HCEC 1CT (cell line): ENCODE results near the gene PPP1R3D.
"Not testable (repeated sequence)": the region's sequence is repeated elsewhere in the genome, so short reads cannot be mapped to it uniquely, and the experiment has no call there.

Experiments used
- DNase-seq: peaks from one replicate; pipeline ENCODE4 v3.0.0-alpha.2; 2017

Gene PPP1R3D

DNA sequence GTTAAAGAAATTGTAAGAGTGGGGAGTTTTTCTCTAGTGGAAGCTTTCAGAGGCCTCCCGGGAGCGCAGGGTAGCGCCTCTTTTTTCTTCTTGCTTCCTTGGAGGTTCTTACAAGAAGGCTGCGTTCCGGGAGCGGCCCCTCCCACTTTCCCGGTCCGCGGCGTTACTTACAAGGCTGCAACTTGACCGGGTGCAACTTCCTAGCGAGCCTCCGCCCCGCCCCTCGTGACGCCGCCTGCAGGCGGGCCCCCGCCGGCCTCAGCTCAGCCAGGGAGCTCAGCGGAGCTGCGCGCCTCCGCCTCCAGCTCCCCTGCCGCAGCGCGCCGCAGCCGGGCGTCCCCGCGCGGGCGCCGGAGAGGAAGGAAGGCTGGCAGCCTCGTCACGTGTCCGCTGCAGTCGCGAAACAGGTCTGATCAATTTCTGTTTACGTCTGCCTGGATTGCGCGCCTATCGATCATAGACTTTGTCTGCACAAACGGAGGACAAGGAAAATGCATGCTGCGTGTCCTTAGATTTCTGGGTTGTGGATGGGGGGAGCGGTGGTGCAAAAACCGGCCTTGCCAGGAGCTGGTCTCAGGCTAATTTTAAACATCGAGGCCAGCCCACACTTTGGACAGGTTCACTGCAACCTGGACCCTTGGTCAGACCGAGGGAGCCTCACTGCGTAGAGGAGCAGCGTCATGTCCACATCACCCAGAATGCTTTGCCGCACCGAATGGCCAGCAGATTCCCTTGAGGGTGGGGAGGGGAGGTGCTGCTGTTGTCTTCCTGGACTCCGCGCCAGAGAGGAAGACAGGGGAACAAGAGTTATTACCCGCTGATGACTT, at the start of gene PPP1R3D, which contains the start of gene FAM217B:
Gene PPP1R3D, minus strand, starts transcription at position 177 of the 827 bp plus-strand sequence. CDS start 374 bp downstream, outside the sequence.
Gene FAM217B, plus strand, starts transcription at position 261 of the 827 bp plus-strand sequence. CDS start 3,555 bp downstream, outside the sequence.
- peak; percentile 95 for DNase-seq

DNA sequence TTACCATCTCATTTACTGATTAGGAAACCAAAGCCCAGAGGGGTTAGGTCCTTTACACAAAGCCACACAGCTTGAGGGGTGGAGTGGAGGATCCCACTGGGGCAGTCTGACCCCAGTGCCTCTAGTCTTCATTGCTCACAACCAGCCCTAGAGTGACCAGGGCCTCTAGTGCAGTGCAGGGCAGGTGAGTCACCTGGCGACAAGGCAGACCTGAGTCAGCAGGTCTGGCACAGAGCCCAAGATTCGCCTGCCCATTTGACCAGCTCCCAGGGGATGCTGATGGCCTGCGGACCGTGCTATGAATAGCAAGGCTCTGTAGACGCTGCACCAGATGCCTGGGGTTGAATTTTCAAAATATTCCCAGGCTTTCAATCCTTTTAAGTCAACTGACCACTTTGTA, 48.0 kb upstream of the PPP1R3D start:
- no peak for DNase-seq

DNA sequence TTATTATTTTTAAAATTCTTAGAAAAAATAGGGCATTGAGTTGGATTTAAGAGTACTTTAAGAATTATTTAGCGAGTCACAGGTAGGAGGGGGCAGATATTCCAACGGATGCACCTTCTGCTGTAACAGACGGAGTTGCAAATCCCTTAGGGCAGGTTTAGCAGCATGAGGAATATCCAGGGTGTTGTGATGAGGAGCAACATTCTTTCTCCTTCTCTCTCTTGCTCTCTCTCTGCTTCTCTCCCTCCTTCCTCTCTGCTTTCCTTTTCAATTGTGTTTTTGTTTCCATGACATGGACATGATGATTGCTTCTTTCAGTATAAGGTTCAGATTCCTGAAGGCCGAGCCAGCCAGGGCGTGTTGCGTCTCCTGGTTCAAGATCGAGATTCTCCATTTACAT, 47.0 kb upstream of the PPP1R3D start:
- DNase-seq = no peak

- DNase-seq = no peak
These were observed 45.8 kb upstream of the PPP1R3D start for GRCh38 chr20:59985864-59986263.

GRCh38 chr20:59985164-59985563, 45.1 kb upstream of the PPP1R3D start:
- no peak for DNase-seq

DNA sequence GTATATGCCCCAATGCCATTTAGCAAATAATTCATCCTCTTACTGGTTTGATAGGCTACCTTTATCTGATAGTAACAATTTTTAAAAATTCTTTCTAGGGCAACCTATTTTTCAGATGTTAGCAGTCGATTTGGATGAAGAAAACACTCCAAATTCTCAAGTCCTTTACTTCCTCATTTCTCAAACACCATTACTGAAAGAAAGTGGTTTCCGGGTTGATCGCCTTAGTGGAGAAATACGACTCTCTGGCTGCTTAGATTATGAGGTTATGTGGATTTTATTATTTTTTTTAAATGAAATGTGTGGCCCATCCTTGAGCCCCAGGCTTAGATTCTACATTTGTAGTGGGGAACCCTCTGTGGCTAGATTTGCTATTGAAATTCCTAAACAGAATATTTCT, 44.4 kb upstream of the PPP1R3D start:
- no peak for DNase-seq

- DNase-seq = no peak
These were observed 43.0 kb upstream of the PPP1R3D start for GRCh38 chr20:59983076-59983475.

GRCh38 chr20:59977086-59977485, 37.0 kb upstream of the PPP1R3D start:
- DNase-seq = no peak

DNA sequence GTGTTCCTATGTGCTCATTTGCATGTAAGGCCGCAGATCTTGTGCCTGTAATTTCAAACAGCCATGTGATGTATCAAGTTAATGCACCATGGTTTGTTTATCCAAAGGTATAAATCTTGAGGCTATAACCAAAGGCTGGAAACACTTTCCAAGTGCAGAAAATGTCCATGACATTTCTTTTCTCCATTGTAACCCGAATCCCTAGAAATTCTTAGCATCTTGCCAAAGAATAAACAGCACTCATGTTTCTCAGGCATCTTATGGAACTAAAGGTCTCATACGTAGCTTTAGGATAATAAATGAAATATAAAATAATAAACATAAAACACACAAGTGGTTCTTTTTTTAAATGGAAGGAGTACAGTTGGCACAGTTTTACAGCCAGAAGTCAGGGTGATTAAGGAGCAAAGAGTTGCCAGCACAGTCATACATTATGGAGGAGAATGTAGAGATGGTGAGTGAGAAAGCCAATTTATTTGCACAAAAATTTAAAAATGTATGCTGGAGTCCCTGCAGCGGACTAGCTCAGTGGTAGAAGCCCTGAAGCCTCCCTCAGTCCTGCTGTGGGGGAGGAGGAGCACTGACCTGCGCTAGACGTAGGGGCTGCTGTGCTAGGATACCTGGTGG, 36.2 kb upstream of the PPP1R3D start:
- no peak for DNase-seq

GRCh38 chr20:59972037-59972801, 32.1 kb upstream of the PPP1R3D start:
- no peak for DNase-seq

- DNase-seq = no peak
These were observed 31.3 kb upstream of the PPP1R3D start for GRCh38 chr20:59971428-59971827.

GRCh38 chr20:59966428-59966827, 26.3 kb upstream of the PPP1R3D start:
- DNase-seq = no peak

DNA sequence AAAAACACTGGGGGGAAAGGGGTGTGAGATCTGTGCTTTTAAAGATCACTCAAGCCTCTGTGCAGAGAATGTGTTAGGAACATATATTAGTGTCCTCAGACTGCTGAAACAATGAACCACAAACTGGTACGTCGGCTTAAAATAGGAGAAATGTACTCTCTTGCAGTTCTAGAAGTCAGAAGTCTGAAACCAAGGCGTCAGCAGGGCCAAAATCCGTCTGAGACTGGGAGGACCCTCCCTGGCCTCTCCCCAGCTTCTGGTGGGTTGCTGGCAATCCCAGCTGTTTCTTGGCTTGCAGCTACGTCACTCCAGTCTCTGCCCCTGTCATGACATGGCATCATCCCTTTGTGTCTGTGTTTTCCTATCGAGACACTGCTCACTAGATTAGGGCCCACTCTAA, 22.1 kb upstream of the PPP1R3D start:
- DNase-seq = no peak

DNA sequence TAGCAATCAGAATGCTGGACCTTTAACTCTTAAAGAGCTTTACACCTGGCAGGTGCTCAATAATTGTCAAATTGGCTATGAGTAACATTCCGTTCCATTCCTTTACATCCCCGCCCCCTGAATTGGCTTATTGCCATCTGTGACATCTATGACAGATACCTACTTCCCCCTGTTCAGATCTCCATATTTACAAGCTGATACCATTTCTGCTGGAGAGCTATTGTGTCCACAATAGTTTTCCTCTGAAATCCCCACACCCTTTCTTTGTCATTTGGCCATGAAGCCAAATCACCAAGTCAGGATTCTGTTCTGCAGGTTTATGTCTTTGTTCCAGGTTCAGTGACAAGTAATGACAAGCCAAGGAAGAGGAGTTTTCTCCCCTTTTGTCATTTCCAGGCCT, 21.3 kb upstream of the PPP1R3D start:
- no peak for DNase-seq

DNA sequence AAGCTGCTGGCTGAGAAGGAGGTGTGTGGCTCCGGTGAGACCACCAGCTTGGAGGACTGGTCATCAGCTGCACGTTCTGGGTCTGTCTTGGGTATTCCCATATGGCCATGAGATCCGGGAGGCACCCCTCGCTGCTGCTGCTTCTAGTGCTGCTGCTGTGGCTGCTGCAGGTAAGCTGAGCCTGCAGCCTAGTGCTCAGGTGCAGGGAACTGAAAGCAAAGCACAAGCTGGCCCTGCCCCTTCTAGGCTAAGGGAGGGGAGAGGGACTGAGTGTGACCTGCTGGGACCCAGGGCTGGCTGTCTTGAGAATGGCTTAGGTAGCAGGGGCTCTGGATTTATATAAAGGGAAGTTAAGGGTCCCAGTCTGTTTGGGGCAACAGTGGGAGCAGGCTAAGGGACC, 18.5 kb upstream of the PPP1R3D start:
- no peak for DNase-seq

- no peak for DNase-seq
These were observed 18.0 kb upstream of the PPP1R3D start, which contains the start of gene CDH26 for GRCh38 chr20:59958123-59958522. Gene CDH26, plus strand, starts transcription at chr20:59958423. Its CDS starts 304 bp downstream, at chr20:59958727.

DNA sequence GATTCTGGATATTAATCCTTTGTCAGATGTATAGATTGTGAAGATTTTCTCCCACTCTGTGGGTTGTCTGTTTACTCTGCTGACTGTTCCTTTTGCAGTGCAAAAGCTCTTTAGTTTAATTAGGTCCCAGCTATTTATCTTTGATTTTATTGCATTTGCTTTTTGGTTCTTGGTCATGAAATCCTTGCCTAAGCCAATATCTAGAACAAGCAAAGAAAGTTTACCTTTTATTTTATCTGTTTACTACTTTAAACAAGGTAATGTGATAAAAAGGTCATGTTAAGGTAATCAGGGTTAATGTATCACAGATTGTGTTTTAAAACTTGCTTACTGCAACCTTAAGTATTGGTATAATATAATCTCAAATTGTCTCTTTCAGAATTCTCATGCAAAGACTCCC, 17.5 kb upstream of the PPP1R3D start:
- not testable (repeated sequence) for DNase-seq

GRCh38 chr20:59955131-59955796, 15.2 kb upstream of the PPP1R3D start:
- DNase-seq = peak; percentile 17

GRCh38 chr20:59954718-59955117, 14.6 kb upstream of the PPP1R3D start:
- DNase-seq = no peak

DNA sequence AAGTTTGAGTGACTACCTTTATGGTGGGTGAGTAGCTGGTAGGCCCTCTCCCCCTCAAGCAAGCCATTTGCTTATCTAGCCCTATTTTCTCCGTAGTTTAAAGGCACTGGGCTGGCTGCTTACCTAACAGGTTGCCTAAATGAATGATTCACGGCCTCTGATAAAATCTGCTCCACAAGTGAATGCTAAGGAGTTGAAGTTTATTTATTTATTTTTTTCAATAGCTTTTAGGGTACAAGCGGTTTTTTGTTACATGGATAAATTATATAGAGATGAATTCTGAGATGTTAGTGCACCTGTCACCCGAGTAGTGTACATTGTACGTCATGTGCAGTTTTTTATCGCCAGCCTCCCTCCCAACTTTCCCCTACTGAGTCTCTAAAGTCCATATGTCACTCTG, 9.8 kb upstream of the PPP1R3D start:
- no peak for DNase-seq

GRCh38 chr20:59948828-59949720, 9.0 kb upstream of the PPP1R3D start:
- DNase-seq = peak; percentile 35

DNA sequence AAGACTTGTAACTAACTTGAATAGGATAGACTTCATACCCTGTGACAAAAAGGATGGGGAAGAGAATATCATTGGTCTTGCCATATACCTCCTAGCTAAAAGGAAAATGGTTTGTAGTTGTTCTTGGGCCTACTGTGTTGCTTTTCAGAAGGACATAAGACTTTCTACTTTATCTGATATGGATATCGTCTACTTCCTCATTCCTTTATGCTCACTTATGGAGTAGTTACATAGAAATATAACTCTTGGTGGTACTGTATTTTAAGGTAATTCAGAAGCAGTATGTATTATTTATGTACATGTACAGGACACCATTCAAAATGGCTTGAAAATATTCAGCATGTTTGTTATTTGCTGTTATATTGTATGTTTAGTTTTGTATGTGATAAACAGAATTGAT, 8.1 kb upstream of the PPP1R3D start:
- DNase-seq = no peak
